RWPE2 (cell line): Measurements from ENCODE around the gene APLP1.
"Not testable (repeated sequence)": the region's sequence is repeated elsewhere in the genome, so short reads cannot be mapped to it uniquely, and the experiment has no call there.

Source experiments
- ATAC-seq: fragments of 200-7000 bp; cut with Tn5 transposase; 3 replicates; pipeline ENCODE4 v1.9.1; 2021; ENCODE audit warnings: low read depth
- DNase-seq: peaks from one replicate; pipeline ENCODE4 v3.0.0-alpha.2; 2020; ENCODE audit warnings: low spot score
- H3K27ac ChIP-seq: fragments of 450-650 bp; 2 replicates; pipeline ENCODE4 v1.5.1; 2017; ENCODE audit warnings: mild to moderate bottlenecking; ENCODE audit not compliant: poor library complexity, severe bottlenecking
- H3K27me3 ChIP-seq: fragments of 250-450 bp; sonication (Bioruptor Pico); 2 replicates; pipeline ENCODE4 v1.5.1; 2021; ENCODE audit warnings: mild to moderate bottlenecking, moderate library complexity; ENCODE audit not compliant: insufficient read depth, poor library complexity, severe bottlenecking
- H3K36me3 ChIP-seq: fragments of 250-450 bp; sonication (Bioruptor Pico); 2 replicates; pipeline ENCODE4 v1.5.1; 2020; ENCODE audit warnings: low read depth, mild to moderate bottlenecking, moderate library complexity
- H3K4me1 ChIP-seq: fragments of 250-450 bp; sonication (Bioruptor Pico); 2 replicates; pipeline ENCODE4 v1.5.1; 2021; ENCODE audit warnings: mild to moderate bottlenecking, moderate library complexity; ENCODE audit not compliant: insufficient read depth, poor library complexity, severe bottlenecking
- H3K4me3 ChIP-seq: fragments of 250-450 bp; sonication (Bioruptor Pico); 2 replicates; pipeline ENCODE4 v1.5.1; 2021; ENCODE audit warnings: mild to moderate bottlenecking, moderate library complexity; ENCODE audit not compliant: severe bottlenecking
- H3K9me3 ChIP-seq: fragments of 250-450 bp; sonication (Bioruptor Pico); 2 replicates; pipeline ENCODE4 v1.5.1; 2021; ENCODE audit warnings: mild to moderate bottlenecking, moderate library complexity; ENCODE audit not compliant: severe bottlenecking
- CTCF ChIP-seq: fragments of 450-650 bp; IDR thresholded peaks from one replicate; pipeline ENCODE4 v1.5.1; 2017; ENCODE audit warnings: mild to moderate bottlenecking, moderate library complexity; ENCODE audit not compliant: poor library complexity, severe bottlenecking

APLP1 gene

GRCh38 chr19:35832054-35832453 lies 36.3 kb upstream of the APLP1 start:
- DNase-seq (no peak), ATAC-seq (no peak)
- Histone ChIP-seq H3K27ac (no peak overlapping the region), H3K4me3 (no peak overlapping the region), H3K9me3 (no peaks in the 10 kb centered on the region), H3K4me1 (no peaks in the 10 kb centered on the region), H3K27me3 (no peaks in the 10 kb centered on the region), H3K36me3 (no peaks in the 10 kb centered on the region)
- no peak for TF ChIP-seq CTCF

- no peak for ATAC-seq
- no peaks in the 10 kb centered on the region for H3K27me3 ChIP-seq
- no peaks in the 10 kb centered on the region for H3K36me3 ChIP-seq
- no peak for DNase-seq
- TF ChIP-seq CTCF = no peak
- H3K4me1 ChIP-seq = no peaks in the 10 kb centered on the region
- peaks cover 1% of the 10 kb centered on the region for H3K9me3 ChIP-seq
- H3K4me3 ChIP-seq = no peak overlapping the region
- H3K27ac ChIP-seq = no peak overlapping the region
These were observed 34.4 kb upstream of the APLP1 start for GRCh38 chr19:35833972-35834371.

- H3K9me3 ChIP-seq, H3K4me3 ChIP-seq, H3K27ac ChIP-seq, H3K27me3 ChIP-seq, DNase-seq, H3K4me1 ChIP-seq, H3K36me3 ChIP-seq, ATAC-seq: not testable (repeated sequence)
These were observed 32.3 kb upstream of the APLP1 start for GRCh38 chr19:35836096-35836495.

GRCh38 chr19:35841961-35842595 lies 26.3 kb upstream of the APLP1 start:
- DNase-seq (no peak), ATAC-seq (no peak)
- Histone ChIP-seq H3K36me3 (no peaks in the 10 kb centered on the region), H3K4me3 (no peak overlapping the region), H3K4me1 (no peaks in the 10 kb centered on the region), H3K27me3 (peaks cover 29% of the 10 kb centered on the region), H3K27ac (no peak overlapping the region), H3K9me3 (peaks cover 5% of the 10 kb centered on the region)
- no peak for TF ChIP-seq CTCF

- no peak for TF ChIP-seq CTCF
- Histone ChIP-seq H3K36me3 (no peaks in the 10 kb centered on the region), H3K27me3 (peaks cover 29% of the 10 kb centered on the region), H3K4me3 (no peak overlapping the region), H3K4me1 (no peaks in the 10 kb centered on the region), H3K9me3 (peaks cover 5% of the 10 kb centered on the region), H3K27ac (no peak overlapping the region)
- ATAC-seq = no peak
- DNase-seq = no peak
These were observed 25.6 kb upstream of the APLP1 start for GRCh38 chr19:35842666-35843272.
